Stimulated activated CD4-positive, alpha-beta T cell treated with anti-CD3 and anti-CD28 coated beads, Interleukin-2, amount 100 ng/mL, for 24 hours (primary cell): ENCODE measurements around the gene MEIS1.

Source experiments
- DNase-seq, 2 donors: peaks; one replicate each; pipeline ENCODE4 v3.0.0-alpha.2; 2020

Gene MEIS1

GRCh38 chr2:66587216-66587615, 152.3 kb downstream of the MEIS1 start:
- no peak for DNase-seq

DNA sequence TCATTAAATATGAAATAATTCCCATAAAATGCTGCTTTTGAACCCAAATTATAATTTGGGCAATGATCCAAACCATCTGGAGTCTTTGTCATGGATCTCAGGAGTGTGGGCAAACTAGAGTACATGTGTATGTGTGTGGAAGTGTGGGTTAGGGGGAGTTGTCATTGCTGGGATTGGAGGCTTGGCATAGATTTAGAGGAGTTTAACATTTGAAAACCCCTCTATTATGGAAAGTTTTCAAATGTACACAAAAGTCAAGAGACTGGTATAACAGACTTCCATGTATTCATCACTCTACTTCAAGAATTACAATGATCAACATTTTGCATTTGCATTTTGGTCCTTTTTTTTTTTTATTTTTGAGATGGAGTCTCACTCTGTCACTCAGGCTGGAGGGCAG, 159.1 kb downstream of the MEIS1 start:
- DNase-seq = no peak

- DNase-seq = no peak
Measured at GRCh38 chr2:66595556-66595955, 160.6 kb downstream of the MEIS1 start.

- no peak for DNase-seq
Measured at GRCh38 chr2:66596256-66596655, 161.3 kb downstream of the MEIS1 start.

DNA sequence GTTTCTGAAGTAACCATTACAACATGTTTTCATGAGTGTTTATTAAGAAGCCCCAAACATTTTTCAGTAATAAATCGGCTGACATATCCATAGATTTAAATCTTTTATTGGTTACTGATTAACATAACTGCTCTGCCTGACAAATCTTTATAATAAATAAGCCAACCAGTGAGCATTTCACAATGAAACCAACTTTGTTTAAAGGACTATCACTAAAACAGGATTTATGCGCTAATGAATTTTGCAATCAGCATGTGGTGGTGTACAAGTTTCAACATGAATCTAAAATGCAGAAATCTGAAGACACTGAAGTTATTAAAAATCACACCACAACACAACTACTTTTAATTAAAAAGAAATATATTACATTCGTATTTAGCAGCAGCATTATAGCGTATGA, 166.7 kb downstream of the MEIS1 start:
- DNase-seq = no peak

DNA sequence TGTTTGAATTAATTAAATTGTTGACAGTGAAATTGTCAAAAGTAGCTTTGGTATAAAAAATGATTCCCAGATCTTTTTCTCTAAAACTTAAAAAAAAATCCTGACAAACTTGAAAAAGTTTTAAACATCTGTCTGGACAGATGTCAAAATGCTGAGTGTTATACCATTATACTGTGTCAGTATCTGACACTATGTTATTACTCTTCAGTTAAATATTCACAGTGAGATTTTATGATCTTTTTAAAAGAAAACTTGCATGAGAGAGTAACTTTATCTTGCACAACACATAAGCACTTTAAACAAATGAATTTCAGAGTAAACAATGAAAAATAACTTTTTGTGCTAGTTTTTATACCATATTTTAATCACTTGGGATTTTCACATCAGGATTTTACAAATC, 167.4 kb downstream of the MEIS1 start:
- no peak for DNase-seq

GRCh38 chr2:66604326-66604725, 169.4 kb downstream of the MEIS1 start:
- DNase-seq = no peak

- DNase-seq = no peak
Measured at GRCh38 chr2:66604976-66605375, 170.1 kb downstream of the MEIS1 start.

GRCh38 chr2:66607152-66607551, 172.2 kb downstream of the MEIS1 start:
- no peak for DNase-seq
